Activated B cell treated with CpG ODN at 0.5 μM for 24 hours (primary cell): ENCODE measurements around the gene NEDD8. TPM values are rescaled to one million over a fixed set of nuclear protein-coding genes. Genes with fewer than 3 reads are reported as not detected.

Experiments
- ATAC-seq: fragments of 200-7000 bp; cut with Tn5 transposase; one replicate; pipeline ENCODE4 v1.10.0; 2021; ENCODE audit warnings: low read depth, mild to moderate bottlenecking, moderate library complexity
- CTCF ChIA-PET: fragments of 350-600 bp; sonication (Branson Sonifier 250); formaldehyde crosslinking; loops from one replicate; lab custom pipeline; 2021; ENCODE audit warnings: antibody characterized with exemption; lab: Charles Lee
- POLR2A ChIA-PET: fragments of 350-600 bp; sonication (Branson Sonifier 250); formaldehyde crosslinking; loops from one replicate; lab custom pipeline; 2021; ENCODE audit warnings: antibody characterized with exemption; lab: Charles Lee
- DNase-seq: peaks from one replicate; pipeline ENCODE4 v3.0.0; 2022
- H3K27ac Mint-ChIP-seq: one replicate; pipeline ENCODE4 v1.8.0; 2020; ENCODE audit warnings: mixed read lengths
- H3K27me3 Mint-ChIP-seq: one replicate; pipeline ENCODE4 v1.8.0; 2021; ENCODE audit warnings: mixed read lengths
- H3K36me3 Mint-ChIP-seq: one replicate; pipeline ENCODE4 v1.8.0; 2021; ENCODE audit warnings: low read depth, mixed read lengths
- H3K4me1 Mint-ChIP-seq: one replicate; pipeline ENCODE4 v1.8.0; 2021; ENCODE audit warnings: mixed read lengths
- H3K4me3 Mint-ChIP-seq: one replicate; pipeline ENCODE4 v1.8.0; 2020; ENCODE audit warnings: mild to moderate bottlenecking, mixed read lengths
- H3K9me3 Mint-ChIP-seq: one replicate; pipeline ENCODE4 v1.8.0; 2020; ENCODE audit warnings: mixed read lengths
- CTCF ChIP-seq: fragments of 200-600 bp; IDR thresholded peaks from one replicate; pipeline ENCODE4 v1.8.0; 2022; ENCODE audit warnings: antibody characterized with exemption, mild to moderate bottlenecking
- intact Hi-C: fragments of 100-400 bp; cut with micrococcal nuclease; formaldehyde crosslinking; loops from one replicate; pipeline ENCODE4 v1.15.1; 2024
- total RNA-seq: library from RNA; stranded (reverse); gene quantifications from 2 replicates; pipeline ENCODE4 v1.2.3, GENCODE V29; 2022

The NEDD8 gene
- total RNA-seq, 1 donor from 2014 or later = 129 TPM

- Mint-ChIP-seq H3K4me1 (peaks cover 3% of the 10 kb centered on the region), H3K9me3 (no peaks in the 10 kb centered on the region), H3K4me3 (no peak overlapping the region), H3K27me3 (no peaks in the 10 kb centered on the region), H3K27ac (no peak overlapping the region), H3K36me3 (peaks cover 34% of the 10 kb centered on the region)
- no peak for TF ChIP-seq CTCF
- DNase-seq (no peak), ATAC-seq (no peak)
- ChIA-PET CTCF (interaction anchor here (0.8 to 2.0 kb wide), 3 partner anchors 18 to 144 kb away, joined by 3 to 7 read pairs (median 4); no protein-coding TSS in a partner anchor), POLR2A (interaction anchor here (1.5 to 2.3 kb wide), 2 partner anchors 10 to 19 kb away, joined by 8 to 15 read pairs; partner anchors contain the start of genes RABGGTA and TINF2)
- intact Hi-C loops = no loop called here
These were observed 20.3 kb upstream of the NEDD8 start for GRCh38 chr14:24252289-24253124.

GRCh38 chr14:24251880-24252288 lies 19.7 kb upstream of the NEDD8 start:
- no peak for TF ChIP-seq CTCF
- Mint-ChIP-seq H3K27me3 (no peaks in the 10 kb centered on the region), H3K36me3 (peaks cover 28% of the 10 kb centered on the region), H3K27ac (no peak overlapping the region), H3K4me1 (peaks cover 7% of the 10 kb centered on the region), H3K4me3 (no peak overlapping the region), H3K9me3 (no peaks in the 10 kb centered on the region)
- ChIA-PET POLR2A (interaction anchor here (1.5 to 2.3 kb wide), 2 partner anchors 9 to 19 kb away, joined by 8 to 15 read pairs; partner anchors contain the start of genes RABGGTA and TINF2), CTCF (interaction anchor here (0.8 to 2.0 kb wide), 3 partner anchors 29 to 144 kb away, joined by 3 to 7 read pairs (median 3); no protein-coding TSS in a partner anchor)
- intact Hi-C loops = no loop called here
- ATAC-seq = no peak
- DNase-seq = no peak

GRCh38 chr14:24250354-24250753 lies 18.2 kb upstream of the NEDD8 start:
- intact Hi-C loops = no loop called here
- no peak for DNase-seq
- H3K27ac Mint-ChIP-seq = no peak overlapping the region
- no peaks in the 10 kb centered on the region for H3K9me3 Mint-ChIP-seq
- H3K27me3 Mint-ChIP-seq = no peaks in the 10 kb centered on the region
- no peak overlapping the region for H3K4me3 Mint-ChIP-seq
- ChIA-PET CTCF (no interaction called here), POLR2A (interaction anchor here (1.1 kb wide), 1 partner anchor 8 kb away, joined by 6 read pairs; the partner anchor contains the start of gene TINF2)
- no peak for ATAC-seq
- TF ChIP-seq CTCF = no peak
- H3K4me1 Mint-ChIP-seq = peaks cover 11% of the 10 kb centered on the region
- peaks cover 23% of the 10 kb centered on the region for H3K36me3 Mint-ChIP-seq

- POLR2A ChIA-PET = interaction anchor here (1.0 to 1.6 kb wide), 3 partner anchors 21 to 47 kb away, joined by 3 to 7 read pairs (median 5); partner anchors contain the start of gene RABGGTA
- no peaks in the 10 kb centered on the region for H3K27me3 Mint-ChIP-seq
- intact Hi-C loops = no loop called here
- peaks cover 18% of the 10 kb centered on the region for H3K36me3 Mint-ChIP-seq
- H3K9me3 Mint-ChIP-seq = no peaks in the 10 kb centered on the region
- CTCF ChIA-PET = interaction anchor here (0.7 to 1.5 kb wide), 3 partner anchors 21 to 59 kb away, joined by 3 to 4 read pairs (median 4); partner anchors contain the start of genes CIDEB and RABGGTA
- no peak overlapping the region for H3K27ac Mint-ChIP-seq
- no peak overlapping the region for H3K4me3 Mint-ChIP-seq
- no peak for DNase-seq
- no peak for ATAC-seq
- peaks cover 14% of the 10 kb centered on the region for H3K4me1 Mint-ChIP-seq
- no peak for TF ChIP-seq CTCF
These were observed 17.3 kb upstream of the NEDD8 start for GRCh38 chr14:24249230-24250021.
